ENCODE measurements around the gene MN1. TPM values are rescaled to one million over a fixed set of nuclear protein-coding genes. Genes with fewer than 3 reads are reported as not detected.
A peak's percentile ranks its signal among the peaks of the same experiment; 100 is the strongest.

The MN1 gene
- total and polyA plus RNA-seq, 7 donors, result 4.3 to 39.3 (median 17.6) TPM

- WGBS, 3 donors, result 82 to 89% (median 87%) methylated on average over 15 to 16 of the region's 16 CpGs
- H3K27ac ChIP-seq, result peak overlapping the region; percentile 15
- intact Hi-C loops (cut with DNase I), result no loop called here
Measured at GRCh38 chr22:27756212-27756660, 45.3 kb downstream of the MN1 start.

GRCh38 chr22:27755521-27756211 is 45.9 kb downstream of the MN1 start:
- H3K36me3 ChIP-seq (ENCODE audit: insufficient read depth in 1 of 2, low read depth in 1 of 2), result peaks cover 0 to 5% of the 10 kb centered on the region in 2 donors
- ATAC-seq (no peak), DNase-seq (no peak)
- peak overlapping the region; percentile 16 for H3K27ac ChIP-seq
- H3K4me3 ChIP-seq, result no peak overlapping the region
- whole genome bisulfite sequencing, 3 donors, result 49 to 64% (median 51%) methylated on average over 19 of the region's 19 CpGs
- TF ChIP-seq, protein P1, sequence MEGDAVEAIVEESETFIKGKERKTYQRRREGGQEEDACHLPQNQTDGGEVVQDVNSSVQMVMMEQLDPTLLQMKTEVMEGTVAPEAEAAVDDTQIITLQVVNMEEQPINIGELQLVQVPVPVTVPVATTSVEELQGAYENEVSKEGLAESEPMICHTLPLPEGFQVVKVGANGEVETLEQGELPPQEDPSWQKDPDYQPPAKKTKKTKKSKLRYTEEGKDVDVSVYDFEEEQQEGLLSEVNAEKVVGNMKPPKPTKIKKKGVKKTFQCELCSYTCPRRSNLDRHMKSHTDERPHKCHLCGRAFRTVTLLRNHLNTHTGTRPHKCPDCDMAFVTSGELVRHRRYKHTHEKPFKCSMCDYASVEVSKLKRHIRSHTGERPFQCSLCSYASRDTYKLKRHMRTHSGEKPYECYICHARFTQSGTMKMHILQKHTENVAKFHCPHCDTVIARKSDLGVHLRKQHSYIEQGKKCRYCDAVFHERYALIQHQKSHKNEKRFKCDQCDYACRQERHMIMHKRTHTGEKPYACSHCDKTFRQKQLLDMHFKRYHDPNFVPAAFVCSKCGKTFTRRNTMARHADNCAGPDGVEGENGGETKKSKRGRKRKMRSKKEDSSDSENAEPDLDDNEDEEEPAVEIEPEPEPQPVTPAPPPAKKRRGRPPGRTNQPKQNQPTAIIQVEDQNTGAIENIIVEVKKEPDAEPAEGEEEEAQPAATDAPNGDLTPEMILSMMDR (IDR thresholded peaks at IDR 0.05), result no peak
- H3K9me3 ChIP-seq, result no peaks in the 10 kb centered on the region
- intact Hi-C loops (cut with DNase I), result no loop called here
- no peaks in the 10 kb centered on the region for H3K27me3 ChIP-seq (ENCODE audit: insufficient read depth in 3 of 3, low read length in 2 of 3)
- H3K4me1 ChIP-seq, result peaks cover 18% of the 10 kb centered on the region

More at GRCh38 chr22:27756212-27756660, 45.3 kb downstream of the MN1 start:
- ATAC-seq, result no peak
- Histone ChIP-seq H3K27me3 (ENCODE audit: insufficient read depth in 3 of 3, low read length in 2 of 3) (no peaks in the 10 kb centered on the region), H3K36me3 (ENCODE audit: insufficient read depth in 1 of 2, low read depth in 1 of 2) (peaks cover 0 to under 1% of the 10 kb centered on the region in 2 donors), H3K4me1 (peaks cover 18% of the 10 kb centered on the region), H3K4me3 (no peak overlapping the region), H3K9me3 (no peaks in the 10 kb centered on the region)
- DNase-seq, result no peak
- TF ChIP-seq, protein P1 (IDR thresholded peaks at IDR 0.05), result no peak

- H3K9me3 ChIP-seq, result no peaks in the 10 kb centered on the region
- H3K27ac ChIP-seq, result peak overlapping the region; percentile 46
- ATAC-seq, result no peak
- TF ChIP-seq, protein P1 (IDR thresholded peaks at IDR 0.05), result no peak
- intact Hi-C loops (cut with DNase I), result no loop called here
- no peak for DNase-seq
- no peaks in the 10 kb centered on the region for H3K27me3 ChIP-seq (ENCODE audit: insufficient read depth in 3 of 3, low read length in 2 of 3)
- WGBS, 3 donors, result 89 to 93% (median 91%) methylated on average over 8 of the region's 8 CpGs
- H3K4me3 ChIP-seq, result no peak overlapping the region
- H3K36me3 ChIP-seq (ENCODE audit: insufficient read depth in 1 of 2, low read depth in 1 of 2), result peaks cover 0 to 10% of the 10 kb centered on the region in 2 donors
- peaks cover 18% of the 10 kb centered on the region for H3K4me1 ChIP-seq
Measured at GRCh38 chr22:27754888-27755480, 46.6 kb downstream of the MN1 start.

- peak overlapping the region; percentile 46 for H3K27ac ChIP-seq
- intact Hi-C loops (cut with DNase I), result no loop called here
Measured at GRCh38 chr22:27754247-27754887, 47.2 kb downstream of the MN1 start.

More at GRCh38 chr22:27754247-27754887, 47.2 kb downstream of the MN1 start:
- Histone ChIP-seq H3K36me3 (ENCODE audit: insufficient read depth in 1 of 2, low read depth in 1 of 2) (peaks cover 0 to 14% of the 10 kb centered on the region in 2 donors), H3K4me1 (peaks cover 13% of the 10 kb centered on the region), H3K9me3 (no peaks in the 10 kb centered on the region), H3K27me3 (ENCODE audit: insufficient read depth in 3 of 3, low read length in 2 of 3) (no peaks in the 10 kb centered on the region), H3K4me3 (no peak overlapping the region)
- TF ChIP-seq, protein P1 (IDR thresholded peaks at IDR 0.05), result no peak
- WGBS, 3 donors, result 55 to 79% (median 62%) methylated on average over 19 of the region's 19 CpGs
- no peak for ATAC-seq
- no peak for DNase-seq
